Calu3 (cell line): ENCODE results near the gene CNTLN. TPM values are rescaled to one million over a fixed set of nuclear protein-coding genes. Genes with fewer than 3 reads are reported as not detected.

Experiments used
- BruUV-seq: library from RNA; stranded (reverse); fragments of 400-500 nt; replicated peaks from 2 replicates; lab custom pipeline; 2021; lab: Mats Ljungman, UMichigan
- CTCF ChIA-PET: fragments of 300-600 bp; sonication (Branson Sonifier 250); formaldehyde crosslinking; loops from one replicate; lab custom pipeline; 2022; ENCODE audit warnings: antibody characterized with exemption; lab: Charles Lee
- DNase-seq: peaks from one replicate; pipeline ENCODE4 v3.0.0; 2022
- H3K27ac Mint-ChIP-seq: one replicate; pipeline ENCODE4 v1.8.0; 2022; ENCODE audit warnings: mixed read lengths; ENCODE audit not compliant: unreplicated experiment
- H3K27me3 Mint-ChIP-seq: one replicate; pipeline ENCODE4 v1.8.0; 2022; ENCODE audit warnings: mixed read lengths; ENCODE audit not compliant: unreplicated experiment
- H3K36me3 Mint-ChIP-seq: one replicate; pipeline ENCODE4 v1.8.0; 2022; ENCODE audit warnings: mild to moderate bottlenecking, moderate library complexity, mixed read lengths; ENCODE audit not compliant: insufficient read depth, unreplicated experiment
- H3K4me1 Mint-ChIP-seq: one replicate; pipeline ENCODE4 v1.8.0; 2022; ENCODE audit warnings: mild to moderate bottlenecking, low read depth, mixed read lengths; ENCODE audit not compliant: unreplicated experiment
- H3K4me3 Mint-ChIP-seq: one replicate; pipeline ENCODE4 v1.8.0; 2022; ENCODE audit warnings: mild to moderate bottlenecking, low read depth, moderate library complexity, mixed read lengths; ENCODE audit not compliant: unreplicated experiment
- H3K9me3 Mint-ChIP-seq: one replicate; pipeline ENCODE4 v1.8.0; 2022; ENCODE audit warnings: low read depth, mixed read lengths; ENCODE audit not compliant: unreplicated experiment
- CTCF ChIP-seq: fragments of 200-600 bp; IDR thresholded peaks from one replicate; pipeline ENCODE4 v1.8.0; 2022; ENCODE audit warnings: antibody characterized with exemption; ENCODE audit not compliant: unreplicated experiment
- intact Hi-C: fragments of 100-400 bp; cut with micrococcal nuclease; formaldehyde crosslinking; loops from one replicate; pipeline ENCODE4 v1.10.0; 2022; ENCODE audit not compliant: unreplicated experiment
- total RNA-seq: library from RNA; stranded (reverse); gene quantifications from 2 replicates; pipeline ENCODE4 v1.2.3, GENCODE V29; 2022

CNTLN gene
- total RNA-seq, 1 experiment from 2014 or later, result 6.7 TPM

GRCh38 chr9:17117372-17117771, 17.5 kb upstream of the CNTLN start:
- no peak for DNase-seq
- Mint-ChIP-seq H3K9me3 (no peaks in the 10 kb centered on the region), H3K4me3 (no peak overlapping the region), H3K36me3 (no peaks in the 10 kb centered on the region), H3K4me1 (no peaks in the 10 kb centered on the region), H3K27ac (no peak overlapping the region), H3K27me3 (no peaks in the 10 kb centered on the region)
- CTCF ChIA-PET, result interaction anchor here (1.4 kb wide), 1 partner anchor 346 kb away, joined by 3 read pairs; no protein-coding TSS in a partner anchor
- intact Hi-C loops, result loop anchor here (5.0 to 10.0 kb wide), 3 partner anchors 100 to 217 kb away; no protein-coding TSS in a partner anchor
- TF ChIP-seq CTCF, result no peak
- BruUV-seq, result no TSS peak

DNA sequence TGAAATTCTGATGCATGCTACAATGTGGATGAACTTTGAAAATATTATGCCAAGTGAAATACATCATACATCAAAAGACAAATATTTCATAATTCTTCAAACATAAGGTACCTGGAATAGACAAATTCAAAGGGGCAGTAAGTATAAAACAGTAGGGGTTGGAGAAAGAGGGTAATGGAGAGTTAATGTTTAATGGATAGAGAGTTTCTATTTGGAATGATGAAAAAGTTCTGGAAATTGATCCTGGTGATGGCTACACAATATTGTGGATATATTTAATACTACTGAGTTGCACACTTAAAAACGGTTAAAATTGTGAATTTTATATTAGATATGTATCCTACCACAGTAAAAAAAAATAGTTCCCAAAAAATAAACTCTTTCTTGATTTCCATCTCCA, 14.6 kb upstream of the CNTLN start:
- Mint-ChIP-seq H3K4me3 (no peak overlapping the region), H3K4me1 (no peaks in the 10 kb centered on the region), H3K36me3 (no peaks in the 10 kb centered on the region), H3K27ac (no peak overlapping the region), H3K27me3 (no peaks in the 10 kb centered on the region), H3K9me3 (no peaks in the 10 kb centered on the region)
- no TSS peak for BruUV-seq
- no peak for DNase-seq
- no peak for TF ChIP-seq CTCF
- intact Hi-C loops, result no loop called here
- CTCF ChIA-PET, result no interaction called here

GRCh38 chr9:17121264-17121663, 13.6 kb upstream of the CNTLN start:
- H3K27me3 Mint-ChIP-seq, result no peaks in the 10 kb centered on the region
- intact Hi-C loops, result no loop called here
- BruUV-seq, result no TSS peak
- no peak for TF ChIP-seq CTCF
- no peaks in the 10 kb centered on the region for H3K4me1 Mint-ChIP-seq
- no peak for DNase-seq
- H3K9me3 Mint-ChIP-seq, result no peaks in the 10 kb centered on the region
- CTCF ChIA-PET, result no interaction called here
- no peak overlapping the region for H3K27ac Mint-ChIP-seq
- no peak overlapping the region for H3K4me3 Mint-ChIP-seq
- H3K36me3 Mint-ChIP-seq, result no peaks in the 10 kb centered on the region

DNA sequence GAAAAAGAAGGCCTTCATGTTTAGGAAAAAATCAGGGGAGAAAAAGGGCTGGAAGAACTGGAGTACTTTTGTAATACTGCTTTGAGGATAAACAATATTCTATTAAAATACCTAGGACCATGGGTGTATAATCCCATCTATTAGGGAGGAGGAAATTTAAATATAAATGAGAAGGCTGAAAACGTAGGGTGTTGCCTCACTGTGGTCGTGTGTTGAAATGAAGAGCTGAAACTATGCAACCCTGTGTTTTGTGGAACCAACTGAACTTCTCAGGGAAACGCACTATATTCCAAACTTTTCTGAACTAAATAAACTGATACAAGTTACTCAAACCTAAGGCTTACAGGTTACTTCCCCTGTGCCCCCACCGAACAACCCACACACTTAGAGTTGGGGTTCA, 4.5 kb upstream of the CNTLN start:
- Mint-ChIP-seq H3K4me3 (no peak overlapping the region), H3K9me3 (no peaks in the 10 kb centered on the region), H3K4me1 (peaks cover 8% of the 10 kb centered on the region), H3K36me3 (peaks cover 14% of the 10 kb centered on the region), H3K27me3 (no peaks in the 10 kb centered on the region), H3K27ac (no peak overlapping the region)
- intact Hi-C loops, result no loop called here
- DNase-seq, result no peak
- BruUV-seq, result no TSS peak
- CTCF ChIA-PET, result interaction anchor here (0.6 kb wide), 1 partner anchor 11 kb away, joined by 4 read pairs; no protein-coding TSS in a partner anchor
- TF ChIP-seq CTCF, result no peak
